DMS79 treated with DMSO at 0.1 percent for 48 hours (cell line): ENCODE measurements around the gene LRRC8B.
"Not testable (repeated sequence)": the region's sequence is repeated elsewhere in the genome, so short reads cannot be mapped to it uniquely, and the experiment has no call there.

Experiments
- DNase-seq: peaks from one replicate; lab custom pipeline; 2025; lab: John Stamatoyannopoulos, UW

Gene LRRC8B

DNA sequence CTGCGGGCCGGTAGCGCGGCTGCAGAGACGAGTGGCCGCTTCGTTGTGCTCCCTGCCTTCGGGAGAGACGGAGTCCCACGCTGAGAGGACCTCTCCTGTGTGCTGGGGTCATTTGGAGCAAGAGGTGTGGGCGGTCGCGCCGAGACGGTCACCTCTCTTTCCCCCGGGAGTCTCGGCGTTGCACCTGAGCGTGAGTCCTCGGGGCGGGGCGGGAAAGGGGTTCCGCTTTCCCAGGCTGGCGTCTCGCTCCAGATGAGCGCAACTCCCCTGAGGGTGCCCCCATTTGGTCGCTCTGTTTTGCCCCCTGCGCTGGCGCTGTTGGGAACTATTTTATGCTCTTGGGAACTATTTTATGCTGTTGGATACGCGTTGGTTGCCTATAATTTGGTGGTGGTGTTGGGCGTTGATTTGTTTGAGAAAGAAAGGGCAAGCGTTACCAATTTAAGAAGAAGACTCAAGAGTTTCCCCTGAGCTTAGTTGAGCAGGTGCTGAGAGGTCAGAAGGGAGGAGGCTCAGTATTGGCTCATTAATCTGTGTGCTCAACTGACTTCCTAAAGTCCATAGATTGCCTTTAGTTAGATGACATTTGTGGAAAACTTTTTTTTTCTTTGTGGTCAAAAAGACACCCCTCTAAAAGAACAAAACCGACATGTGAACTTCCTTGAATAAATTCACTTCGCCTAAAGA, 683 bp downstream of the LRRC8B start:
- DNase-seq = peak; percentile 82

DNA sequence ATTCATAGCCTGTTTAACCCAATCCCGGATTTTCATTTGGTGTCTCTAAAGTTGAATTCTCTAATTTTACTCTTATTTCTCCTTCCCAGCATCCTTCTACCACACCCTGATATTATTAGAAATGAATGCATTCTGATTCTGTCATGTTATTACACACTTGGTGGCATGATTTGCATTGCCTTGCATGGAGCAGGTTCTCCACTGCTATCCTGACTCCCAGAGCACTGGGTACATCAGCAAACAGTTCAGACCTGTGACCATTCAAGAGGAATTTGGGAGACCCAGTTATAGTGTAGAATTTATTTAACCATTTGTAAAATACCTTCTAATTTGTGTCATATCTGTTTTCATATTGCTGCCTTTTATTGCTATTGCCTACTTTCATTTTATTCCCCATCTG, 2.6 kb downstream of the LRRC8B start:
- no peak for DNase-seq

DNA sequence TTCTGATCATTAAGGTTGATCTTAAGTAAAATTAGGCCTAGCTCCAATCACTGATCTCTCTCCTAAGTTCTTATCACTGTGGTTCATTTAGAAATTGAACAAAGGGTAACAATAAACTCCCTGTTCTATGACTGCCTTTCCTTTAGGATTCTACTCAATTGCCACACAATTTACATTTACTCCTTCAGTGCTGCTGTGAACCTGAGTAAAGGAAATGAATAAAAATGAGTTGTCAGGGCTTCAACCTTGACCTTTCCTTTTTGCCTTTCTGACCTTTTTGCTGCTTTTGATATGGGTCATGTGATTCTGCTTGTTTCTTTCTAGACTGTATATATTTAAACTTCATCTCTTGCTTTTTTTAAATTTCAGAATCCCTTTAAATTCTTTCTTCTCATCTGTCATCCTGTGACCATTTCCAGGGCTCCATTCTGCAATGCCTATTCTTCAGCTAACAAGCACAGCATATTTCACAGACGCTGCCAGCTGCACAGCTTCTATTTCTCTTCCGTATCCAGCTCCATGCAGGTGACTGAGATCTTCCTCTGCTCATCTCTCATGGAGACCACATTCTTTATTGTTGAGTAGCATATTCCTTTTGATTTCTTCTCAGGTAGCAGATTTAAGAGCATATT, 3.2 kb downstream of the LRRC8B start:
- DNase-seq = no peak

DNA sequence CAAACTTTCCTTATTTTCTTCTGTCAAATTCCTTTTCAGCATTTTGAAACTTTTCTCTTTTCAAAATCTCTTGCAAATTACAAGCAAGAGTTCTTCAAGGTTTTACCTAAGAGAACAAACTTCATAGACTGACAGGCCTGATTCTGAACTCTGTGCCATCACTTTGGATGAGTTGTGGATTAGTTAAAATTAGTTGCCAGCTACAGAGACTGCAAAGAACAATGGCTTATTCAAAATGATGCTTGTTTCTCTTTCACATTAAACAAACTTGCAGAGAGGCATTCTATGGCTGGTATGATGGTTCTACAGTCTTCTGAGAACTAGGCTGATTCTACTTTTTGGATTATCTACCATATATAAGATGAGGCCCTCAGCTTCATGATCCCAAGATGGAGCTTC, 3.8 kb downstream of the LRRC8B start:
- no peak for DNase-seq

DNA sequence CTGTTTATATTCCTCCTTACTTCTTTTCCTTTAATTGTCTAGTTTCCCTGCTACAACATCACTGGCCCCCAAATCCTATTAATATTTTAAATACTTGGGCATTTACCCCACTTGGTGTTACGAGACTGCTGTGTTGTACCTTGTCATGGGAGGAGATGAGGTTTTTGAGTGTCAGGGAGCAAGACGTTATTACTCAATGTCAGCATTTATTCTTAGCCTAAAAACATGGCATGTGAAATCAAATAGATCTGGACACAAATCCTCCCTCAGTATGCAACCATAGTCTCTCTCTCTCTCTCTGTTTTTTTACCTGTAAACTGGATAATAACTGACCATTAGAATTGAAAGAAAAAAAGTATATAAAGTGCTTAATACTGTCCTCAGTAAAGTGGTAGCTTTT, 4.6 kb downstream of the LRRC8B start:
- no peak for DNase-seq

DNA sequence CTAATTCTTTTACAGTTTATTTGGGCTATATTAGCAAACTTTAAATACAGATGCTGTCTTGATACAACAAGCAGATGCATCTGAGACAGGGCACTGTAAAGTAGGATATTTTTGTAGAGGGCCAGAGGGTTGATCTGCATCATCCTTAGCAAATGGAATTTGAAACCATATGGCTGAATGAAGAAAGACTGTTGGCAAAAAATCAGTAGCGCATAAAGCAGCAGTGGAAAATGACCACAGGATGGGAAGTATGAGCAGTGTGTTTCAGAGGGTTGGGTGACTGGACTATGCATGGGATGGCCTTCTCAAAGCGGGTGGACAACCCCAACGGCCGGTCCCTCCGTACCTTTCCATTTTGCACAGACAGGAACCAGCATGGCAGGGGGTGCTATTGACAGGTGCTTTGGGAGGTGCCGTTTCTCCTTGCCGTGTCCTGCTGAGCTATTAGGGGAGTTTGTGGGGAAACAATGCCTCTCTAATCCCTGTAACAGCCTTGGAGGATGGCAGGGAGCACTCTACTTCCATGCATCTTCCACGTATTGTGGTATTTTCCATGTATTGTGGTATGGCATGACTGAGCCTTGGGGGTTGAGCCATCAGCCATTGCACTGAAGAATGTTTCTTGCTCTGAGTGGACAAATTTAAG, 5.9 kb downstream of the LRRC8B start:
- DNase-seq = no peak

DNA sequence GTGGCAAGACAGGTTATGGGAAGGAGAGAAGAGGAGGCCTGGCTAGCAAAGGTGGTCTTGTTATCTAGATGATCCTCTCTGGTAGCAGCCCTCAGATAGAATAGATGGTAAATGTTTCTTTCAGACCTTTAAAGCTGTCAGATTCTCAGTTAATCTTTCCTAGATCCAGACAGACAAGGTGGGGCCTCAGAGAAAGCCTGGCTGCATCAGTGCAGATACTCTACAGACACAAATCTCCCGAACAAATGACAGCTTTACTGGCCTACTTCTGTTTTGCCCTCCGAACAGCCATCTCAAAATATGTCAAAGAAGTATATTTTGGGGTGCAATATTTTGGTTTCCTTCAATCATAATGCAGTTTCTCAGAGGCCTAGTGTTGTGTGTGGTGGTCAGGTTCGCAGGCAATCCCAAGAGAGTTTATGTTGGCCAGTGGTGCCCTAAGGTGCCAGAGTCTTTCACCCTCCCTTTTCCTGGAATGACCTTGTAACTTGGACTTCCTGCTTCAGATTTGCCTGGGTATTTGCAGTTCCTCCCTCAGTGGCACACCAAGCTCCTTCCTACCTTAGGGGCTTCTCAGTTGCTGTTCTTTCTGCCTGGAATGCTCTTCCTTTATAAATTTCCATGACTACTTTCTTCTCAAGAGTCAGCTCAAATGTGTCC, 7.0 kb downstream of the LRRC8B start:
- no peak for DNase-seq

DNA sequence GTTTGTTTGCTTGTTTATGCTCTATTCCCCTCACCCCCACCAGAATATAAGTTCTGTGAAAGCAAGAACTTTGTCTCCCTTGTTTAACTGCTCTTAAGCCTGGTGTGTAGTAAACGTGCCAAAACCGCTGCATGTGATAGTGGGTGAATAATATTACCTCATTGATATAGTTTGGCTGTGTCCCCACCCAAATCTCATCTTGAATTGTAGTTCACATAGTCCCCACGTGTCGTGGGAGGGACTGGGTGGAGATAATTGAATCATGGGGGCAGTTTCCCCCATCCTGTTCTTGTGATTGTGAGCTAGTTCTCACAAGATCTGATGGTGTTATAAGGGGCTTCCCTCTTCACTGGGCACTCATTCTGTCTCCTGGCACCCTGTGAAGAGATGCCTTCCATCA, 7.6 kb downstream of the LRRC8B start:
- DNase-seq = no peak

DNA sequence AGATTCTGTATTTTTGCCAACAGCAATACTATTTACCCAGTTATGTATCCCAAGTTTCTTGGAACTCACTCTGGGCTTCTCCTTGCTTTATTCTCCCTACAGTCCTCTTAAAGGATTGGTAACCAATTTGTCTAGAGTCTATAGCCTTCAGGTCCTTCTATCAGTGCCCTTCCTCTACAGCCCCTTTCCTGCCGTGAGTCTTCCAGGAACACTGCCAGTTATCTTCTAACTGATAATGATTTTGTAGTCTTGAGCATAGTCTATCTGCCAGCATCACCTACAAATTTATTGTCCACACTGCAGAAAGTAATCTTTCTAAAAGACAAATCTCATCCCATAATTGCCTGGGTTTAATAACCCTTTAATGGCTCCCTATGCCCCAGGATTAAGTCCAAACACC, 8.2 kb downstream of the LRRC8B start:
- no peak for DNase-seq

DNA sequence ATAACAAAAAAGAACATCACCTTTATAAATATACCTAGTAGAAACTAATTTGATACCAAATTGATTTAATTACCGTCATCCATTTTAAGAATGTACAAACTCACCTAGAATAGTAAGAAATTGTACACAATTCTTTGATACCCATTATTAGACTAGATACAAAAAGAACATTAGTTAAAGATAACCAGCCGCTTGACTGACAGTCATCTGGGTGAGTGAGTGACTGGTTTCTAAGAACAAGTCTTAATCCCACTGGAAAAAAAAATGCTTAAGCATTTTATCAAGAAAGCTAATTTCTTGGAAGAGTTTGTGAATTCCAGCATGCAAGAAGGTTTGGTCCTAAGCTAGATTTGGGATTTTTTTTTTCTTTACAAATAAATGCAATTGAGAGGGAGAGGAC, 10.9 kb downstream of the LRRC8B start:
- no peak for DNase-seq

DNA sequence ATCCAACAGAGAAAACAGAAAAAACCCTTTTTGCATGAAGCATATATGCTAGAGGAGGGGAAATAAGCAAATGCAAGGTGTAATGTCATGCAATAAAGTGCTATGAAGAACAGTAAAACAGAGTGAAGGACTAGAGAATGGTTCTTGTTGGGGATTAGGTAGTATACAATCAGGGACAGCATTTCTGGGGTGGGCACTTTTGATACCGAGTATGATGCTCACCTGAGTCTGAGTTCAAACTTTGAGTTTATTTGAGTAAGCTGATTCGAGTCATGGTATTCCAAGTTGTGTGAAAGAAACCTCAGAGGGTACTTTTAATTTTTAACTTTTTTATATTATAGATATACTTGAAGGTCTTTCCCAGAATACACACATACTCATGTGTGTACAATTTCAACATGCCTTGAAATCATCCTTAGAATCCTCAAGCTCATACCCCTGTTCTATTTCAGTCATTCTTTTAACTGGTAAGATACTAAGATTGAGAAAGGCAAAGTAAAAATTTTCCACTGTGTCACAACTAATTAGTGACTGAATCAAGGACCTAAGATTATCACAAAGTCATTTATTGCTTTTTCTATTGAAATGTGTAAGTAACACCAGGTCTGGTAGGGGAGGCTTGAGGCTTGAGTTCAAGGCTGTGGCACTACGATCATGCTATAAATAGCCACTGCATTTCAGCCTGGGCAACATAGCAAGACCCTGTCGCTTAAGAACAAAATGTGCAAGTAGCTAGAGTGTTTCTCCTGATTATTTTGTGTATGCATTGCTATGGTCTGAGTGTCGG, 12.1 kb downstream of the LRRC8B start:
- no peak for DNase-seq

DNA sequence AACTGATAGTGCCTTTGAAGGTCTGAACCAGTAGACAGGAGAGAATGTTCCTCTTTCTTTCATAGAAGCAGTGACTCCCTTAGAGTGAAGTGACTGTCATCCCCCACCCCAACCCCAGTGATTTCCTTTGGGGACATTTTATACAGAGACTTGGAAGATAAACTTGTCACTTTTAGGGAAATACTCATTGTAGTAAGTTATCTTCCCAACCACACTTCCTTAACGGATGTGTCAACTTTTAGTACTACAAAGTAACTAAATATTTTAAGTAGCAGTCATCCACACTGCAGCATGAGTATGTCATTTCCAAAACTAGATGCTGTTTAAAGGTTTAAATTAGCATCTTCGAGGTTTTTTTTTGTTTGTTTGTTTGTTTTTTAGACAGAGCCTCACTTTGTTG, 13.7 kb downstream of the LRRC8B start:
- DNase-seq = no peak

DNA sequence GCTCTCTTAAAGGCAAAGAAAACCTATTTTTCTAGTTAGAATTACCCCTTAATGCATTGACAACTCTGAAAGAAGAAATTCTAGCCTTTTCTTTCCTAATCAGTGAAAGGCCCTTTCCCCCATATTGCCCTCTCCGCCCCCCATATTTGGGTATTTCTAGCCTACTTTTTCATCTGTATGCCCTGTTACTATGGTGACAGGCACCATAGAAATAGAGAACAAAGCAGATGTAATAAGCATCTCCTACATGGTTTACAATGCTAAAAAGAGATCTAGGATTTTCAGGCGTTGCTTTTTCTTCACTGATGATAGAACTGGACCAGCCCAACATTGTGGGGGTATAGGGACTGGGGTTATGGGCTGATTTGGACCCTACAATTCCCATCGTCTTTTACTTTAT, 14.5 kb downstream of the LRRC8B start:
- no peak for DNase-seq

DNA sequence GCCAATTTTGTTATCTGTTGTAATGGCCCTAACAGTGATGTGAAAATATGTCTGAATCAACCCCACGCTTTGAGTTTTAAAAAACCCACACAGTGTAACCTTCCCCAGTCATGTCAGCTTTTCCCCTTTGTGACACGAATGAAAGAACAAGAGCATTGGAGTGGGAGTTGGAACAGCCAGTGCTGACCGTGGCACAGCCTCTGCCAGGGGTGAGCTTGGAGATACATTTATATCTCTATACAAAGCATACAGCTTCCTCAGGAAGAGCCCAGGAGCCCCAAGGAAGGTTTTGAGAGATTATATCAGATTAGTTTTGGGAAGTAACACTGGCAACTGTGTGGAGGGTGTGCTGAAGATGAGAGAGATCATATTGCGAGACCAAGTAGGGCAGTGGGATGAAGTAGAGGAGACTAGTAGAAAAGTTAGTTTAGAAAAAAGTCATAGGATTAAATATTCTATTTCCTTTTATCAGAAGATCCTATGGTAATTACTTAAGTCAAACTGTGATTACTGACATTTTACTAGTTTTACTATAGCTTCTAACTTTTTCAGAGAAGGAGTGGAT, 15.9 kb downstream of the LRRC8B start:
- no peak for DNase-seq

DNA sequence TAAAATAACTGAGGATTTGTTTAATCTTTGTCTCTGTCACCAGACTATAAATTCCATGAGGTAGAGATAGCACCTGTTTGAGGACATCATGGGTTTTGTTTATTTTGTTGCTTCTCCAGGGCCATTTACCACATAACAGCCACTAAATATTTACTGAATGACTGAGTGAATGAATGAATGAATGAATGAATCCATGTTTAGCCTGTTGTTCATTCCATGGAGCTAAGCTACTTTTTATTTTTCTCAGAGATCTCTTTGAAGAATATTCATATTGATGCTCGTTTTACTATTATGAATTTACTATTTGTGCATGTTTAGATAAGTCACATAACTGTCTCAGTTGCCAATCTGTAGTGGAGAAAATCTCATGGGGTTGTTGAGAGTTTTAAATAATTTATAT, 17.7 kb downstream of the LRRC8B start:
- DNase-seq = no peak

DNA sequence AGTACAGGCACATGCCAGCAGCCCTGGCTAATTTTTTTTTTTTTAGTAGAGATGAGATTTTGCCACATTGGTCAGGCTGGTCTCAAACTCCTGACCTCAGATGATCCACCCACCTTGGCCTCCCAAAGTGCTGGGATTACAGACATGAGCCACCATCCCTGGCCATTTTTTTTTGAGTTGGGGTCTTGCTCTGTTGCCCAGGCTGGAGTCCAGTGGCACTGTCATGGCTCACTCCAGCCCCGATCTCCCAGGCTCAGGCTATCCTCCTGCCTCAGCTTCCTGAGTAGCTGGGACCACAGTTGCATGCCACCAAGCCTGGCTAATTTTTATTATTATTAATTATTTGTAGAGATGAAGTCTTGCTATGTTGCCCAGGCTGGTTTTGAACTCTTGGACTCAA, 19.0 kb downstream of the LRRC8B start:
- DNase-seq = not testable (repeated sequence)

DNA sequence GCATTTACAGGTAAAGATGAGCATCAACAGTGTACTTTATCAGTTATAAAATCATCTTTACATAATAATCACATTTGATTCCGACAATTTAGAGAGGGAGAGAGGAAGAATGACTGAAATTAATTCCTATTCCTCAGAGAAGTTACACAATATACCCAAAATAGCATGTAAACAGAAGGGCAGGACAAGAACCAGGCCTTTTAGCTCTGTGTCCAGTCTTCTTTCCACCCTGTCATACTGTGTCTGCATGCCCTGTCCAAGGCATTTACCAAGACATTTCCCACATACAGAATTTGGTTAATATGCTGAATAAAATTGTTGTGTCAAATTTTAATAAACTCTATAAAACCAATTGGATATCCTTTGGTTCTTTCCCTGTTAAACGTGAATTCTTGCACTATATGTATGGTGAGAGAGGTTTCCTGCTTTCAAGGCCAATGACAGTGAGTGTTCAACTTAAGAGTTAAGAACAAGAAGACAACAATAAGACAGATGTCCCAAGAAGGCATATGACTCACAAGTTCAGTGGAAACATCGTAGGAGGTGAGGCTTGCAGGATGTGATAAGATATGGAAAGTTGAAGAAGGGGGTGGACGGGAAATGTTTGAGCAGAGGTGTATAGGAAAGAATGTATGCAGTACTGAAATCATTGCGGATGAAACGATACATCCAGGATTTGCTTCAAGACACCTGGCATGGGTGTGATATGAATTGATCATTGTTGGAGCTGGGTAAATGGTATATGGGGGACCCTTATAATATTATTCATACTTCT, 20.8 kb downstream of the LRRC8B start:
- DNase-seq = no peak

DNA sequence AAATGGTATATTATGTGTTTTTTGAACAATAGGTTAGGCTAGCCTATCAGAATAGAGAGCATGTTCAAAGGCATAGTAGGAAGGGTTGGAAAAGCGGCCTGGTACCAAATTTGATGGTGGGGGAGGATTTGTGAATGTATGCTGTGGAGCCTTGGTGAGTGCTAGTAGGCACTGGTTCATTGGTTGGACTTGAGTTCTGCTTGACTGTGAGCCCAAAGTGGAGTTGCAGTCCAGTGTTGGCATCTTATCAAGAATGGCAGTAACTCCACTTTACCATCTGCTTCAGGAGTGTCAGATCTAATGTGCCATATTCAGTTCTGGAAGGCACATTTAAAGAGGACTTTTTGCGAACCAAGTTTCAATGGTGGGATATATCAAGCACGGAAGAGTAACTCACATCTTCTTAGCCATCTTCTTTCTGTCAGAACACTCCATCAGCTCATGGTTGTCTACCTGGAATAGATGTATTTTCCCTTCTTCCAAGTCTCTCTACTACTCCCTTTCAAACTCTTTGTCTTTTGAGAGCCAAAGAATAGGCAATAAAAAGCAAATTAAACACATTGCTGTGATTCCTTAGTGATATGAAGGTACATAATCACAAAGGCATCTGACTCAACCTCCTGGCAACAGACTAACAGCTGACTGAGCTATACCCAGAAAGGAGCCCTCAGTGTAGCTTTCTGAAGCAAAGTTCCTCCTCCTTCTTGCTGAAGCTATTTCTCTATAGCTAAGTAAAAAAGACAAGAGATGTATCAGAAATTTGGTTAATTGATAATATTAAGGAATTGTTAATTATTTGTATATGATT, 21.7 kb downstream of the LRRC8B start:
- DNase-seq = no peak

DNA sequence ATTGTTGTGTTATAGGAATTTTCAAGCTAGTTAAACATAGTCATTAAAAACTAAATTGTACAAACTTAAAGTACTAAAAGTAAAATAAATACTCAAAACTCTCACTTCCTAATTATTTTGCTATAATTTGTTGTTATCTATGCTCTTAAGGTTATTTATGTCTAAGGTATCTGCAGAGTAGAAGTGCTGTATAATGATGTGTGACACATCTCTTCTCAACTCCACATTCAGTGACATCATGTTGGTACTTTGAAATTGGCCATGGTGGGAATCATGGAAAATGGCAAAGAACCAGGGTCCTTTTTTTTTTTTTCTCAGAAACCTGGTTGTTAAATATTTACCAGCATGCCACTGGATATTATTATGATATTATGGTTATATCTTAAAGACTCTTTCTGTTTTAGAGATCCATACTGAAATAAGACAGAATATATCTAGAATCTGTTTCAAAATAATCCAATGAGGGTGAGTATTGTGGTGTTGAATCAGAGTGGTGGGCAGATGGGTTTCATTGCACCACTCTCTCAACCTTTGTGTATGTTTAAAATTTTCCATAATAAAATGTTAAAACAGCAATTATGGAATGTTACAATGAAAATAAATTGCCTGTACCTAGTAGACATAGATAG, 22.4 kb downstream of the LRRC8B start:
- no peak for DNase-seq
